Fibroblast of mammary gland (primary cell): ENCODE data around the gene MS4A6E.
A peak's percentile ranks its signal among the peaks of the same experiment; 100 is the strongest.

Experiments
- DNase-seq: peaks from one replicate; pipeline ENCODE4 v3.0.0-alpha.2; 2010; ENCODE audit warnings: low read depth
- H3K4me3 ChIP-seq: 2 replicates; pipeline ENCODE4 v1.5.1; 2011; ENCODE audit warnings: low read depth, mild to moderate bottlenecking, low read length, moderate library complexity; ENCODE audit not compliant: control insufficient read depth
- TF ChIP-seq, protein P1 (sequence below): conservative IDR thresholded peaks from 2 replicates; pipeline ENCODE4 v1.5.1; 2011; ENCODE audit warnings: low read depth, low read length, inconsistent platforms; ENCODE audit not compliant: control insufficient read depth, insufficient read depth

Gene MS4A6E

DNA sequence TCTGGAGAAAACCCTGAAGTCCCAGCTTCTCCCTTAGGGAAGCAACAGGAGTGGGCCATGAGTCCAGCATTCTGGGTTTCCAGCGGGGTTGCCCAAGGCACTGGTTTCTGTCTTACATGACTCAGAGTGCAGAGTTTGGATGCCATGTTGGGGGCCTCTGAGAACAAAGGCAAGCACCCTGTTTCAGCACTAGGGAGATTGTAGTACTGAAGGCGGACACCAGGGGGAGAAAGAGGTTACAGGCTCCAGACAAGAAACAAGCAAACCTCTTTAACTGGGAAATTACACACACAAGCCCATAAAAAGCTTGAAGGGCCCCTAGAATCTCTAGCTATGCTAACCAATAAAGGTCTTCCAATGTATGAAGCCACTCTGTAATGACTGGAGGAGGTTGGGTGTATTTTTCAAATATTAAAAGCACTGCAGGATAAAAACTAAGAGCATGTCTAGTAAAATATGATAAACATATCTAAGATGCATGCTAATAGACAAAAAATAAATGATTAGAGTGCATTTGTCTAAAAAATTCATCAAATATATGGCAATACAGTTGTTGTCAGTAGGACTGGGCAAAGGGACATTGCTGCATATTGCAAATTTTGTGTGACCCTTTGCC is 7.1 kb downstream of the MS4A6E start:
- TF ChIP-seq, protein P1, sequence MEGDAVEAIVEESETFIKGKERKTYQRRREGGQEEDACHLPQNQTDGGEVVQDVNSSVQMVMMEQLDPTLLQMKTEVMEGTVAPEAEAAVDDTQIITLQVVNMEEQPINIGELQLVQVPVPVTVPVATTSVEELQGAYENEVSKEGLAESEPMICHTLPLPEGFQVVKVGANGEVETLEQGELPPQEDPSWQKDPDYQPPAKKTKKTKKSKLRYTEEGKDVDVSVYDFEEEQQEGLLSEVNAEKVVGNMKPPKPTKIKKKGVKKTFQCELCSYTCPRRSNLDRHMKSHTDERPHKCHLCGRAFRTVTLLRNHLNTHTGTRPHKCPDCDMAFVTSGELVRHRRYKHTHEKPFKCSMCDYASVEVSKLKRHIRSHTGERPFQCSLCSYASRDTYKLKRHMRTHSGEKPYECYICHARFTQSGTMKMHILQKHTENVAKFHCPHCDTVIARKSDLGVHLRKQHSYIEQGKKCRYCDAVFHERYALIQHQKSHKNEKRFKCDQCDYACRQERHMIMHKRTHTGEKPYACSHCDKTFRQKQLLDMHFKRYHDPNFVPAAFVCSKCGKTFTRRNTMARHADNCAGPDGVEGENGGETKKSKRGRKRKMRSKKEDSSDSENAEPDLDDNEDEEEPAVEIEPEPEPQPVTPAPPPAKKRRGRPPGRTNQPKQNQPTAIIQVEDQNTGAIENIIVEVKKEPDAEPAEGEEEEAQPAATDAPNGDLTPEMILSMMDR = peak; percentile 60
- H3K4me3 ChIP-seq = no peak overlapping the region
- DNase-seq = peak; percentile 36

DNA sequence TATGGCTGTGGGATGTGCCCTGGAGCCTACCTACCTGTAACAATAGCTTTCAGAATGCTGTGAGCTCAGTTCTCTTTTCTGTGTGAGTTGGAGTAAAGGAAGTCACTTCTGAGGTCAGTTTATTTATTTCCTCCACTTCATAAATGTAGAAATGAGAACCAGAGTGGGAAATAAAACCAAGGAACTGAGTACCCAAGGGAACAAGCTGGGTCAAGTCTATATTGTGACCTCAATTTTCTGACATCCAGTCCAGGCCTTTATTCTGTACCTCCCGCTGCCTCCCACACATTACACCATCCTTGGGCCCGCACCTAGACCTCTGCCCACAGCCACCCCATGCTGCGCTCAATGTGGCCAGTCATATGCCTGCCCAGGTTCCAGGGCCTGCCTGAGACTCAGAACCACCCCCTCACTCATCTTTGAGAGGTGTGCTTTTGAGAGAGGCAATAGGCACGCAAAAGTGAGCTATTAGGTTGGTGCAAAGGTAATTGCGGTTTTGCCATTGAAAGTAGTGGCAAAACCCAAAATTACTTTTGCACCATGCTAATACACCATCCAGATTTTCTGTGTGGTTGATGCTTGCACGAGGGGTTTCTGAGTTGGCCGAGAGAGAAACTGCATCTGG is 9.8 kb downstream of the MS4A6E start:
- TF ChIP-seq, protein P1 = no peak
- DNase-seq = no peak
- H3K4me3 ChIP-seq = no peak overlapping the region

DNA sequence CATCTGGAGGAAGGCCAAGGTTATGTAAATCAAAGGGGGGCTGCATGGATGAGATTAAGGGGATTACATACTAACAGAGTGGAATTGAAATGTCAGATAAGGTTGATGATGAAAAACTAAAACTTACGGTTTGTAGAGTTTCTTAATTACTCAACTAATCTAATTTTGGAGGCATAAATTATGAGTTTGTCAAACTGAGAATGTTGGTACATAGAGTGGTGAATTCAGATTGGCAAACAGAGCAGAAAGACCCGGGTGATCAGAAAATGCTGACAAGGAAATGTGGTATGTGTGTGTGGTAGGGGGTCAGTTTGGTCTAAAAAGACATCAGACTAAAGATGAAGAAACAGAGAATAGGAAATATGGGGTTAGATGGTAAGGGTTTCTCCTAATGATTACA is 11.0 kb downstream of the MS4A6E start:
- no peak overlapping the region for H3K4me3 ChIP-seq
- TF ChIP-seq, protein P1 = no peak
- DNase-seq = no peak

DNA sequence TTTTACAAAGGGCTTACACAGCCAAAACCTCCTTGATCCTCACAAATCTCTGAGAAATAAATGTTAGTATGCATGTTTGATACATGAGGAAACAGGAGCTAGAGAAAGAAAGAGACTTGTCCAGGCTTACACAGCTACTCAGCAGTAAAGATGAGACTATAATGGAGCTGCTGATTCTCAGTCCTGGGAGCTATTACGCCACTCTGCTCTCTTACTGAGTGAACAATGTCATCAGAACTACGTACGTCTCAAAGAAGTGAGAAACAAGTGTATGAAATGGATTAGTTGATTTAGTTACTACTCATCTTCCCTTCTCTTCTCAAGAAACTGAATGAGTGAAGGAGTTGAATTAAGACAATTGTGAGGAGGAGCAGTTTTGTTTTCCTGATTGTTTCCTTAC is 12.3 kb downstream of the MS4A6E start:
- TF ChIP-seq, protein P1 = no peak
- no peak overlapping the region for H3K4me3 ChIP-seq
- DNase-seq = no peak

DNA sequence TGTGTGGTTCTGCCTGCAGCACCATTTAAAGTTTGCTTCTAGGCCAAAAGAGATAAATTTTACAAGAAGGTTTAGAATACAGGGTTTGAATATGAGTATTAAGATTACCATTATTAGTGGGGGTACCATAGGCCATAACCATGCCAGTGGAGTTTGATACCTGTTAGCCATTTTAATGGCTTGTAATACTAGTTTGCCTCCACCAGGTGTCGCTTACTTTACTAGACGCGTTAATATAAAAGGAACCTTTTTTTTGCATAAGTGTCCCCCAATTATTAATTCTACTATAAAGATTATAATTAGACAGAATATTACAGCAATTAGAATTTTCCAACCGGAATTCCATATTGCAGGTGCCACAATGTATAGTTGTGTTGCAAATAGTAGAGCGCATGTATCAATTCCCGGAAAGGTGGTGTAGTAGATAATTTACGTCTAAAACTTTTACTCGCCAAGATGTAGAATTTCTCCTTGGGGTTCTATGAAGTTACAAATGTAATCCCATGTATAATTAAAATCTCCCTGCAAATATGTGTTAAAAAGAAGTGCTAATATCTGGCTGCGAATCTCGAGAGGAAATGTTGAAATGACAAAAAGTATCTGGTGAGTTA is 16.1 kb downstream of the MS4A6E start:
- H3K4me3 ChIP-seq = no peak overlapping the region
- DNase-seq = peak; percentile 7
- TF ChIP-seq, protein P1 = peak; percentile 61

DNA sequence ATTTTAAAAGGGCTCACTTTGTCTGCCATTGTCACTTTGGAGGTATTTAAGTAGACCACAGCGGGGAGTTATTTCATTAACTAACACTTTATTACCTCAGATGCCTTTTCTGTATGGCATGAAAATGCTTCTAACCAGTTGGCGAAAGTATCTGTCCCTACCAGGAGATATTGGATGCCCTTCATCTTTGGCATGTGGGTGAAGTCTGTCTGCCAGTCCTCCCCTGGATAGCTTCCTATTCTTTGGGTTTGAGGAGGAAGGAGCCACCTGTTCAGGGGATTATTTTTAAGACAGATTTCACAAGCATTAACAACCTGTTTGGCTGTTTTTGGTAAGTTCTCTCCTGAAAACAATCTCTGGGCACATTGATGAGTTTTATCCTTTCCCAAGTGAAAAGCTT is 17.1 kb downstream of the MS4A6E start:
- DNase-seq = no peak
- no peak overlapping the region for H3K4me3 ChIP-seq
- TF ChIP-seq, protein P1 = no peak

DNA sequence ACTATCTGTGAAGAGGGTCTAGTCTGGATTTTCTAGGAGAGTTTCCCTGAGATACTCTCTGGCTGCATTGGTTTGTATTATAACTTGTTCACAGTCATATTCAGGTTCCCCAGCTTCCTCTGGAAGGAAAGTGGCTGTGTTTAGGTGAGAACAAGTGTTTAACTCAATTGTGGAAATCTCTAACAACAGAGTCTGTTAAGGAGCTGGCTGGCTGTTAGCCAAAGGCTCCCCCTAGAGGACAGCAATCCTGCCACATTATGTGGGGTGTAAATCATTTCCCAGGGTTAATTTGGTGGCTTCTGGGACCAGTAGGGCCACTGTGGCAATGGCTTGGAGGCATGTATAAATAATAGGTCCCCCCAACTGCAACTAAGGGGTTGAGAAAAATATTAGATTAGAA is 18.4 kb downstream of the MS4A6E start:
- TF ChIP-seq, protein P1 = peak; percentile 8
- no peak for DNase-seq

More for the DNA sequence above, 18.4 kb downstream of the MS4A6E start:
- H3K4me3 ChIP-seq = no peak overlapping the region
